H1 (cell line): ENCODE data around the gene GRIA4. TPM values are rescaled to one million over a fixed set of nuclear protein-coding genes. Genes with fewer than 3 reads are reported as not detected.

ENCODE experiments used
- CTCF ChIA-PET: fragments of 300-600 bp; sonication (Branson Sonifier 250); formaldehyde crosslinking; loops from one replicate; lab custom pipeline; 2021; ENCODE audit not compliant: partially characterized antibody; lab: Charles Lee
- POLR2A ChIA-PET: fragments of 300-600 bp; sonication (Branson Sonifier 250); formaldehyde crosslinking; loops from one replicate; lab custom pipeline; 2021; ENCODE audit warnings: inconsistent platforms; ENCODE audit not compliant: partially characterized antibody; lab: Charles Lee
- DNase-seq, 2 experiments: peaks; one replicate each; pipeline versions ENCODE4 v3.0.0 to v3.0.0-alpha.2; 2010 to 2022; ENCODE audit warnings: low spot score in 2 of 2, low read depth in 1 of 2, mixed read lengths in 1 of 2
- FAIRE-seq: peaks from 2 replicates; lab custom pipeline; 2011; peaks lifted over from hg19 to GRCh38; lab: Jason Lieb, UNC
- H2AFZ ChIP-seq: 2 replicates; pipeline ENCODE4 v1.8.1; 2012; ENCODE audit warnings: low read length, inconsistent platforms
- H2AK5ac ChIP-seq: 2 replicates; pipeline ENCODE4 v1.6.1; 2013; ENCODE audit warnings: low read depth, low read length
- H2BK120ac ChIP-seq: replicated peaks from 2 replicates; pipeline ENCODE3; 2013; ENCODE audit warnings: low read depth, low read length, inconsistent platforms
- H2BK12ac ChIP-seq: 2 replicates; pipeline ENCODE4 v1.6.1; 2013; ENCODE audit warnings: low read depth, low read length
- H2BK15ac ChIP-seq: 2 replicates; pipeline ENCODE4 v1.6.1; 2013; ENCODE audit warnings: low read length
- H2BK20ac ChIP-seq: 2 replicates; pipeline ENCODE4 v1.6.1; 2013; ENCODE audit warnings: low read length
- H2BK5ac ChIP-seq: 2 replicates; pipeline ENCODE4 v1.6.1; 2013; ENCODE audit warnings: low read depth, low read length
- H3K14ac ChIP-seq: 2 replicates; pipeline ENCODE4 v1.6.1; 2013; ENCODE audit warnings: inconsistent platforms; ENCODE audit not compliant: insufficient read length
- H3K18ac ChIP-seq: 2 replicates; pipeline ENCODE4 v1.6.1; 2013; ENCODE audit warnings: low read length; ENCODE audit errors: extremely low read depth
- H3K23ac ChIP-seq: 2 replicates; pipeline ENCODE4 v1.6.1; 2013; ENCODE audit warnings: inconsistent platforms; ENCODE audit not compliant: insufficient read length
- H3K23me2 ChIP-seq: 2 replicates; pipeline ENCODE4 v1.6.1; 2013; ENCODE audit warnings: low read depth, low read length
- H3K27ac ChIP-seq: 2 replicates; pipeline ENCODE4 v1.6.1; 2011; ENCODE audit warnings: low read depth, low read length, inconsistent platforms
- H3K27me3 ChIP-seq, 4 experiments: replicated peaks in 1 of 4; 1 replicate in 1 of 4; 2 replicates in 3 of 4; pipeline versions ENCODE4 v1.6.1 to v1.8.1; 2011 to 2013; ENCODE audit warnings: low read length in 3 of 4, mild to moderate bottlenecking in 3 of 4, inconsistent platforms in 2 of 4, mixed read lengths in 2 of 4, moderate library complexity in 1 of 4; ENCODE audit not compliant: control insufficient read depth in 3 of 4, insufficient read depth in 3 of 4; ENCODE audit errors: extremely low read depth in 1 of 4
- H3K36me3 ChIP-seq, 4 experiments: 2 replicates each; pipeline versions ENCODE4 v1.6.1 to v1.8.1; 2011 to 2013; ENCODE audit warnings: mild to moderate bottlenecking in 4 of 4, low read length in 3 of 4, moderate library complexity in 2 of 4, control low read depth in 1 of 4, inconsistent platforms in 1 of 4; ENCODE audit not compliant: insufficient read depth in 4 of 4, control insufficient read depth in 2 of 4
- H3K4ac ChIP-seq: replicated peaks from 2 replicates; pipeline ENCODE3; 2013; ENCODE audit warnings: low read length, low read depth, mixed read lengths, inconsistent platforms; ENCODE audit not compliant: insufficient read length
- H3K4me1 ChIP-seq, 4 experiments: replicated peaks in 1 of 4; 1 replicate in 1 of 4; 2 replicates in 3 of 4; pipeline versions ENCODE4 v1.6.1 to v1.8.1; 2011 to 2013; ENCODE audit warnings: low read length in 3 of 4, inconsistent platforms in 2 of 4, mixed read lengths in 1 of 4; ENCODE audit not compliant: insufficient read depth in 4 of 4, control insufficient read depth in 3 of 4
- H3K4me2 ChIP-seq, 2 experiments: 2 replicates each; pipeline versions ENCODE4 v1.6.1 to v1.8.1; 2011 to 2013; ENCODE audit warnings: low read depth in 2 of 2, low read length in 2 of 2, control low read depth in 1 of 2, inconsistent platforms in 1 of 2, mild to moderate bottlenecking in 1 of 2; ENCODE audit not compliant: insufficient read depth in 1 of 2
- H3K4me3 ChIP-seq, 4 experiments: fragments of 200-600, 300-600 bp in 1 of 4; sonication (generic), shearing (Covaris generic), sonication (Bioruptor Twin) in 1 of 4; 2 replicates each; pipeline versions ENCODE4 v1.5.1 to v1.8.1; 2011 to 2016; ENCODE audit warnings: low read length in 4 of 4, low read depth in 3 of 4, control low read depth in 2 of 4, inconsistent platforms in 2 of 4, mild to moderate bottlenecking in 2 of 4, mixed read lengths in 1 of 4, moderate library complexity in 1 of 4; ENCODE audit not compliant: insufficient read depth in 2 of 4; ENCODE audit errors: extremely low read depth in 1 of 4
- H3K56ac ChIP-seq: replicated peaks from 2 replicates; pipeline ENCODE3; 2013; ENCODE audit warnings: low read depth, mild to moderate bottlenecking, mixed read lengths, low read length, inconsistent platforms; ENCODE audit not compliant: insufficient read length
- H3K79me1 ChIP-seq: 2 replicates; pipeline ENCODE4 v1.6.1; 2013; ENCODE audit warnings: low read depth, low read length, control low read depth
- H3K79me2 ChIP-seq, 2 experiments: 2 replicates each; pipeline versions ENCODE4 v1.6.1 to v1.8.1; 2012 to 2013; ENCODE audit warnings: low read length in 2 of 2, mild to moderate bottlenecking in 2 of 2, inconsistent platforms in 1 of 2; ENCODE audit not compliant: insufficient read depth in 2 of 2, control insufficient read depth in 1 of 2
- H3K9ac ChIP-seq, 4 experiments: replicated peaks in 1 of 4; 1 replicate in 1 of 4; 2 replicates in 3 of 4; pipeline versions ENCODE4 v1.6.1 to v1.8.1; 2011 to 2013; ENCODE audit warnings: low read depth in 3 of 4, low read length in 3 of 4, control low read depth in 2 of 4, mild to moderate bottlenecking in 2 of 4, moderate library complexity in 2 of 4, inconsistent platforms in 1 of 4; ENCODE audit errors: extremely low read depth in 1 of 4
- H3K9me3 ChIP-seq, 2 experiments: 2 replicates each; pipeline versions ENCODE4 v1.6.1 to v1.8.1; 2012 to 2013; ENCODE audit warnings: mild to moderate bottlenecking in 2 of 2, moderate library complexity in 2 of 2, control low read depth in 1 of 2, inconsistent platforms in 1 of 2, low read depth in 1 of 2, low read length in 1 of 2, mixed read lengths in 1 of 2; ENCODE audit not compliant: insufficient read depth in 2 of 2
- H4K20me1 ChIP-seq, 2 experiments: replicated peaks in 1 of 2; 2 replicates each; pipeline versions ENCODE3 to v1.8.1; 2011 to 2013; ENCODE audit warnings: inconsistent platforms in 2 of 2, low read length in 2 of 2, mild to moderate bottlenecking in 1 of 2; ENCODE audit not compliant: insufficient read depth in 2 of 2, control insufficient read depth in 1 of 2
- H4K5ac ChIP-seq: 2 replicates; pipeline ENCODE4 v1.6.1; 2013; ENCODE audit warnings: low read length, low read depth, mixed read lengths, inconsistent platforms; ENCODE audit not compliant: insufficient read length
- H4K8ac ChIP-seq: 2 replicates; pipeline ENCODE4 v1.8.0; 2013; ENCODE audit warnings: mild to moderate bottlenecking, moderate library complexity, low read length, inconsistent platforms; ENCODE audit not compliant: insufficient read depth; ENCODE audit errors: extremely low read depth
- H4K91ac ChIP-seq: replicated peaks from 2 replicates; pipeline ENCODE3; 2013; ENCODE audit warnings: low read length, mixed read lengths, inconsistent platforms; ENCODE audit not compliant: insufficient read length
- CTBP2 ChIP-seq: IDR thresholded peaks from 2 replicates; pipeline ENCODE4 v1.7.0; 2011; ENCODE audit warnings: borderline replicate concordance, mild to moderate bottlenecking, moderate library complexity, mixed read lengths, low read length; ENCODE audit not compliant: insufficient read depth, insufficient read length
- RNF2 ChIP-seq: fragments of 200-900, 300-1000 bp; sonication (generic); IDR thresholded peaks from 2 replicates; pipeline ENCODE4 v1.7.1; 2016; ENCODE audit warnings: borderline replicate concordance, low read depth, mild to moderate bottlenecking, antibody characterized with exemption, low read length; ENCODE audit not compliant: poor library complexity, severe bottlenecking; ENCODE audit errors: missing control alignments
- SP1 ChIP-seq: IDR thresholded peaks from 2 replicates; pipeline ENCODE4 v1.6.1; 2011; ENCODE audit warnings: low read depth, low read length
- TBP ChIP-seq: IDR thresholded peaks from 2 replicates; pipeline ENCODE4 v1.6.1; 2011; ENCODE audit warnings: low read depth, low read length, improper control_type of control experiment
- WGBS, 2 experiments: shearing (Covaris generic) in 1 of 2; methylation state at CpG; one replicate each; pipeline versions ENCODE4 v1.1.6 to v1.1.7; 2013 to 2015; ENCODE audit warnings: low lambda C conversion rate in 2 of 2, mixed read lengths in 2 of 2, inconsistent platforms in 1 of 2, low coverage in 1 of 2, missing lambda C conversion rate in 1 of 2; ENCODE audit not compliant: insufficient replicate concordance in 2 of 2, insufficient coverage in 1 of 2, insufficient read length in 1 of 2; ENCODE audit errors: extremely low coverage in 1 of 2, missing lambda C conversion rate in 1 of 2; 5-methylcytosine and 5-hydroxymethylcytosine counted together
- polyA plus RNA-seq, 7 experiments: library from polyadenylated mRNA; depleted of rRNA in 3 of 7; stranded (reverse) in 5 of 7; unstranded in 2 of 7; fragments of >200 nt in 5 of 7; fragments of 200-250 nt in 2 of 7; gene quantifications; 1 replicate in 5 of 7; 2 replicates in 1 of 7; 4 replicates in 1 of 7; pipeline versions ENCODE4 v1.2.1 to v1.2.3, GENCODE V29; 2011 to 2013; ENCODE audit warnings: missing spikeins in 2 of 7, mixed read lengths in 2 of 7
- total RNA-seq: library from RNA; stranded (reverse); fragmentation: NEBNext Ultra II Directional; extraction: Animal tissue kit (Norgen Biotek cat#: 25700); gene quantifications from 2 replicates; pipeline ENCODE4 v1.2.1, GENCODE V29; 2021
- TF ChIP-seq, protein P1 (sequence below): IDR thresholded peaks from 2 replicates; pipeline ENCODE4 v1.6.1; 2011; ENCODE audit warnings: low read depth, mild to moderate bottlenecking, low read length; ENCODE audit not compliant: insufficient read depth

Gene GRIA4
- total and polyA plus RNA-seq, 2 of the 8 experiments (the other 6 are each of a cell fraction or from before 2014, with no cell fraction given), result 12.5 to 21.8 TPM

DNA sequence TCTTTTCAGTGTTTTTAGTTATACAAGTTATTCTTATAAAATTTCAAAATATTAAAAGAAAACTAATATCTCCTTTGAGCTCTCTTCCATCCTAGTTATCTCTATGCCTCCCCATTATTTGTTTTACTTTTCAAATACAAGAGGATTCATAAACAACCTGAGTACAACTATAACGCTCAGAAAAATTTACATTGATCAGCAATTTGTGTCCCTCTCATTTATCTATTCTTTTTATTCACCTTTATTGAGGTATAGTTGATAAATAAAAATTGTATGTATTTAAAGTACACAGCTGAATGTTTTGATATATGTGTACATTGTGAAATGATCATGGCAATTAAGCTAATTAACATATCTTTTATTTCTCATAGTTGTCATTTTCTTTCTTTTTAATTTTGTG lies 57.6 kb downstream of the GRIA4 start:
- H4K5ac ChIP-seq, result no peak overlapping the region
- H3K4me1 ChIP-seq, result no peaks in the 10 kb centered on the region
- no peak overlapping the region for H4K8ac ChIP-seq
- H4K91ac ChIP-seq, result no peak overlapping the region
- H2BK20ac ChIP-seq, result no peak overlapping the region
- no peak overlapping the region for H3K18ac ChIP-seq
- no peak overlapping the region for H3K4me3 ChIP-seq
- H3K14ac ChIP-seq, result no peak overlapping the region
- TF ChIP-seq, protein P1, sequence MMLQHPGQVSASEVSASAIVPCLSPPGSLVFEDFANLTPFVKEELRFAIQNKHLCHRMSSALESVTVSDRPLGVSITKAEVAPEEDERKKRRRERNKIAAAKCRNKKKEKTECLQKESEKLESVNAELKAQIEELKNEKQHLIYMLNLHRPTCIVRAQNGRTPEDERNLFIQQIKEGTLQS, result no peak
- no peak for TF ChIP-seq RNF2
- no peak for TF ChIP-seq TBP
- TF ChIP-seq SP1, result no peak
- TF ChIP-seq CTBP2, result no peak
- H2AK5ac ChIP-seq, result no peak overlapping the region
- H3K23me2 ChIP-seq, result no peaks in the 10 kb centered on the region
- H3K79me1 ChIP-seq, result no peaks in the 10 kb centered on the region
- no peak overlapping the region for H2AFZ ChIP-seq
- H4K20me1 ChIP-seq, result no peaks in the 10 kb centered on the region
- DNase-seq (no peak), FAIRE-seq (no peak)
- no peaks in the 10 kb centered on the region for H3K36me3 ChIP-seq
- H2BK5ac ChIP-seq, result no peak overlapping the region
- H3K79me2 ChIP-seq, result no peaks in the 10 kb centered on the region
- no peak overlapping the region for H3K4ac ChIP-seq
- ChIA-PET POLR2A (no interaction called here), CTCF (no interaction called here)
- H3K23ac ChIP-seq, result no peak overlapping the region
- H2BK12ac ChIP-seq, result no peak overlapping the region
- H3K9ac ChIP-seq, result no peak overlapping the region
- no peaks in the 10 kb centered on the region for H3K27me3 ChIP-seq
- H3K56ac ChIP-seq, result no peak overlapping the region
- H3K27ac ChIP-seq, result no peak overlapping the region
- H3K4me2 ChIP-seq, result no peak overlapping the region
- 88% methylated on average over 1 of the region's 1 CpG; no CpG with 5 or more reads in 1 of the 2 experiments for WGBS, 2 experiments
- H3K9me3 ChIP-seq, result no peaks in the 10 kb centered on the region
- H2BK120ac ChIP-seq, result no peak overlapping the region
- no peak overlapping the region for H2BK15ac ChIP-seq
